ENCODE data around the gene ZNF302. TPM values are rescaled to one million over a fixed set of nuclear protein-coding genes. Genes with fewer than 3 reads are reported as not detected.
"Not testable (repeated sequence)": the region's sequence is repeated elsewhere in the genome, so short reads cannot be mapped to it uniquely, and the experiment has no call there.

The ZNF302 gene
- total RNA-seq, 1 donor from 2014 or later: 16.5 TPM

GRCh38 chr19:34666200-34666957 lies 11.1 kb upstream of the ZNF302 start:
- H3K79me2 ChIP-seq (ENCODE audit: insufficient read depth, low read length): no peaks in the 10 kb centered on the region
- Mint-ChIP-seq H3K27me3 (ENCODE audit: low read depth, unreplicated experiment) (no peaks in the 10 kb centered on the region), H3K4me1 (ENCODE audit: low read depth, unreplicated experiment) (no peaks in the 10 kb centered on the region), H3K4me3 (ENCODE audit: unreplicated experiment) (no peak overlapping the region), H3K27ac (ENCODE audit: unreplicated experiment) (no peak overlapping the region), H3K36me3 (ENCODE audit: low read depth, unreplicated experiment) (no peaks in the 10 kb centered on the region), H3K9me3 (ENCODE audit: unreplicated experiment) (no peaks in the 10 kb centered on the region)
- no peaks in the 10 kb centered on the region for H4K20me1 ChIP-seq (ENCODE audit: insufficient read depth, low read length)
- no peak overlapping the region for H3K4me2 ChIP-seq (ENCODE audit: low read length)
- no peak overlapping the region for H2AFZ ChIP-seq (ENCODE audit: low read depth, low read length)
- DNase-seq (ENCODE audit: low read depth): no peak
- H3K4me3 ChIP-seq (ENCODE audit: insufficient read depth, low read depth, low read length): no peak overlapping the region
- no peak overlapping the region for H3K9ac ChIP-seq (ENCODE audit: low read length)
- no peaks in the 10 kb centered on the region for H3K4me1 ChIP-seq (ENCODE audit: insufficient read depth, low read length)
- H3K36me3 ChIP-seq (ENCODE audit: insufficient read depth, low read length): no peaks in the 10 kb centered on the region
- no peaks in the 10 kb centered on the region for H3K9me3 ChIP-seq (ENCODE audit: insufficient read depth, low read depth, low read length)
- H3K27ac ChIP-seq (ENCODE audit: low read depth, low read length): no peak overlapping the region
- no peak for TF ChIP-seq CTCF (IDR thresholded peaks at IDR 0.05; ENCODE audit: insufficient read depth, low read depth, low read length)
- no peak for TF ChIP-seq EZH2 (IDR thresholded peaks at IDR 0.05; ENCODE audit: insufficient read depth, low read length)
- H3K27me3 ChIP-seq (ENCODE audit: insufficient read depth, low read length): no peaks in the 10 kb centered on the region
- FAIRE-seq: no peak

- Mint-ChIP-seq H3K36me3 (ENCODE audit: low read depth, unreplicated experiment) (no peaks in the 10 kb centered on the region), H3K9me3 (ENCODE audit: unreplicated experiment) (no peaks in the 10 kb centered on the region), H3K4me3 (ENCODE audit: unreplicated experiment) (no peak overlapping the region), H3K4me1 (ENCODE audit: low read depth, unreplicated experiment) (no peaks in the 10 kb centered on the region), H3K27me3 (ENCODE audit: low read depth, unreplicated experiment) (no peaks in the 10 kb centered on the region), H3K27ac (ENCODE audit: unreplicated experiment) (no peak overlapping the region)
- no peaks in the 10 kb centered on the region for H3K4me1 ChIP-seq (ENCODE audit: insufficient read depth, low read length)
- no peaks in the 10 kb centered on the region for H3K9me3 ChIP-seq (ENCODE audit: insufficient read depth, low read depth, low read length)
- FAIRE-seq (no peak), DNase-seq (ENCODE audit: low read depth) (no peak)
- no peak overlapping the region for H3K27ac ChIP-seq (ENCODE audit: low read depth, low read length)
- H3K36me3 ChIP-seq (ENCODE audit: insufficient read depth, low read length): no peaks in the 10 kb centered on the region
- TF ChIP-seq CTCF (IDR thresholded peaks at IDR 0.05; ENCODE audit: insufficient read depth, low read depth, low read length): no peak
- no peak overlapping the region for H3K4me2 ChIP-seq (ENCODE audit: low read length)
- H3K79me2 ChIP-seq (ENCODE audit: insufficient read depth, low read length): no peaks in the 10 kb centered on the region
- H3K27me3 ChIP-seq (ENCODE audit: insufficient read depth, low read length): no peaks in the 10 kb centered on the region
- H3K4me3 ChIP-seq (ENCODE audit: insufficient read depth, low read depth, low read length): no peak overlapping the region
- H3K9ac ChIP-seq (ENCODE audit: low read length): no peak overlapping the region
- no peak overlapping the region for H2AFZ ChIP-seq (ENCODE audit: low read depth, low read length)
- no peaks in the 10 kb centered on the region for H4K20me1 ChIP-seq (ENCODE audit: insufficient read depth, low read length)
Observed at GRCh38 chr19:34666958-34667265, 10.6 kb upstream of the ZNF302 start.

GRCh38 chr19:34667349-34668076 lies 10.0 kb upstream of the ZNF302 start:
- Mint-ChIP-seq H3K9me3 (ENCODE audit: unreplicated experiment) (no peaks in the 10 kb centered on the region), H3K27me3 (ENCODE audit: low read depth, unreplicated experiment) (no peaks in the 10 kb centered on the region), H3K4me1 (ENCODE audit: low read depth, unreplicated experiment) (no peaks in the 10 kb centered on the region), H3K4me3 (ENCODE audit: unreplicated experiment) (no peak overlapping the region), H3K36me3 (ENCODE audit: low read depth, unreplicated experiment) (no peaks in the 10 kb centered on the region), H3K27ac (ENCODE audit: unreplicated experiment) (peak overlapping the region; percentile 83)
- Histone ChIP-seq H3K9me3 (ENCODE audit: insufficient read depth, low read depth, low read length) (no peaks in the 10 kb centered on the region), H3K9ac (ENCODE audit: low read length) (no peak overlapping the region), H3K4me3 (ENCODE audit: insufficient read depth, low read depth, low read length) (no peak overlapping the region), H3K4me2 (ENCODE audit: low read length) (peak overlapping the region; percentile 58), H4K20me1 (ENCODE audit: insufficient read depth, low read length) (no peaks in the 10 kb centered on the region), H3K27me3 (ENCODE audit: insufficient read depth, low read length) (no peaks in the 10 kb centered on the region), H3K36me3 (ENCODE audit: insufficient read depth, low read length) (no peaks in the 10 kb centered on the region), H3K27ac (ENCODE audit: low read depth, low read length) (no peak overlapping the region), H2AFZ (ENCODE audit: low read depth, low read length) (peak overlapping the region; percentile 18), H3K79me2 (ENCODE audit: insufficient read depth, low read length) (no peaks in the 10 kb centered on the region), H3K4me1 (ENCODE audit: insufficient read depth, low read length) (no peaks in the 10 kb centered on the region)
- DNase-seq (ENCODE audit: low read depth): peak; percentile 3
- TF ChIP-seq EZH2 (IDR thresholded peaks at IDR 0.05; ENCODE audit: insufficient read depth, low read length): no peak
- no peak for TF ChIP-seq CTCF (IDR thresholded peaks at IDR 0.05; ENCODE audit: insufficient read depth, low read depth, low read length)
- FAIRE-seq: no peak

- H3K4me1 ChIP-seq (ENCODE audit: insufficient read depth, low read length); H3K9me3 Mint-ChIP-seq (ENCODE audit: unreplicated experiment); H4K20me1 ChIP-seq (ENCODE audit: insufficient read depth, low read length); H3K36me3 ChIP-seq (ENCODE audit: insufficient read depth, low read length); H3K27ac ChIP-seq (ENCODE audit: low read depth, low read length); H3K27me3 ChIP-seq (ENCODE audit: insufficient read depth, low read length); FAIRE-seq; H3K4me3 Mint-ChIP-seq (ENCODE audit: unreplicated experiment); H3K9me3 ChIP-seq (ENCODE audit: insufficient read depth, low read depth, low read length); H3K4me1 Mint-ChIP-seq (ENCODE audit: low read depth, unreplicated experiment); H2AFZ ChIP-seq (ENCODE audit: low read depth, low read length); H3K36me3 Mint-ChIP-seq (ENCODE audit: low read depth, unreplicated experiment); DNase-seq (ENCODE audit: low read depth); H3K79me2 ChIP-seq (ENCODE audit: insufficient read depth, low read length); H3K4me3 ChIP-seq (ENCODE audit: insufficient read depth, low read depth, low read length); H3K4me2 ChIP-seq (ENCODE audit: low read length); H3K9ac ChIP-seq (ENCODE audit: low read length); H3K27ac Mint-ChIP-seq (ENCODE audit: unreplicated experiment); H3K27me3 Mint-ChIP-seq (ENCODE audit: low read depth, unreplicated experiment): not testable (repeated sequence)
Observed at GRCh38 chr19:34668077-34668689, 9.3 kb upstream of the ZNF302 start.
